ENCODE measurements around the gene FADS3. TPM values are rescaled to one million over a fixed set of nuclear protein-coding genes. Genes with fewer than 3 reads are reported as not detected.

FADS3 gene
- total and polyA plus RNA-seq, 2 donors (not counting 3 experiments of a cell fraction or from before 2014, with no cell fraction given): 216 to 346 TPM

DNA sequence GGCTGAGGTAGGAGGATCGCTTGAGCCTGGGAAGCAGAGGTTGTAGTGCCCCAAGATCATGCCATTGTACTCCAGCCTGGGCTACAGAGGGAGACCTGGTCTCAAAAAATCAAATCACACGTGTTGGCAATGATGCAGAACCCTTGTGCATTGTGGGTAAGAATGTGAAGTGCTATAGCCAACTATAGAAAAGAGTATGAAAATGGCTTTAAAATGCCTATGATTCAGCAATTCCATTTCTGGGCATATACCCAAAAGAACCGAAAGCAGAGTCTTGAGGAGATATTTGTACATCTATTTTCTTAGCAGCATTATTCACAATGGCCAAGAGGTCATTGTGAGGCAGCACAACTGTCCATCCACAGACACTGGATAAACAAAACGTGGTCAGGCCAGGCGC lies 2.6 kb upstream of the FADS3 start:
- peaks cover 17% of the 10 kb centered on the region for H3K79me2 ChIP-seq (ENCODE audit: control insufficient read depth, insufficient read depth, low read length)
- dilution Hi-C loops (cut with MboI; ENCODE audit: extremely low pct_ligation_motif_present, low sequenced_read_pairs) (no loop called here), intact Hi-C loops (cut with micrococcal nuclease) (no loop called here)
- no peak overlapping the region for H3K9ac ChIP-seq (replicated peaks; ENCODE audit: extremely low read depth, insufficient read depth, low read length)
- no peaks in the 10 kb centered on the region for H3K9me3 ChIP-seq (replicated peaks; ENCODE audit: control insufficient read depth, insufficient read depth, low read length)
- no peak for TF ChIP-seq MYC (IDR thresholded peaks at IDR 0.05; ENCODE audit: low read depth, low read length)
- no peak for TF ChIP-seq GATA2 (IDR thresholded peaks at IDR 0.05; ENCODE audit: insufficient read depth, insufficient read length, low read depth, low read length)
- no peak for TF ChIP-seq POLR2A (IDR thresholded peaks at IDR 0.05; ENCODE audit: low read depth, low read length)
- TF ChIP-seq, protein P1, sequence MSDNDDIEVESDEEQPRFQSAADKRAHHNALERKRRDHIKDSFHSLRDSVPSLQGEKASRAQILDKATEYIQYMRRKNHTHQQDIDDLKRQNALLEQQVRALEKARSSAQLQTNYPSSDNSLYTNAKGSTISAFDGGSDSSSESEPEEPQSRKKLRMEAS (IDR thresholded peaks at IDR 0.05; ENCODE audit: insufficient read depth, insufficient read length): no peak
- no peak for TF ChIP-seq EZH2 (IDR thresholded peaks at IDR 0.05; ENCODE audit: borderline replicate concordance, low read depth, low read length, severe bottlenecking)
- TF ChIP-seq JUN (IDR thresholded peaks at IDR 0.05; ENCODE audit: borderline replicate concordance, insufficient read depth, insufficient read length, low read depth): no peak
- TF ChIP-seq, protein P2, sequence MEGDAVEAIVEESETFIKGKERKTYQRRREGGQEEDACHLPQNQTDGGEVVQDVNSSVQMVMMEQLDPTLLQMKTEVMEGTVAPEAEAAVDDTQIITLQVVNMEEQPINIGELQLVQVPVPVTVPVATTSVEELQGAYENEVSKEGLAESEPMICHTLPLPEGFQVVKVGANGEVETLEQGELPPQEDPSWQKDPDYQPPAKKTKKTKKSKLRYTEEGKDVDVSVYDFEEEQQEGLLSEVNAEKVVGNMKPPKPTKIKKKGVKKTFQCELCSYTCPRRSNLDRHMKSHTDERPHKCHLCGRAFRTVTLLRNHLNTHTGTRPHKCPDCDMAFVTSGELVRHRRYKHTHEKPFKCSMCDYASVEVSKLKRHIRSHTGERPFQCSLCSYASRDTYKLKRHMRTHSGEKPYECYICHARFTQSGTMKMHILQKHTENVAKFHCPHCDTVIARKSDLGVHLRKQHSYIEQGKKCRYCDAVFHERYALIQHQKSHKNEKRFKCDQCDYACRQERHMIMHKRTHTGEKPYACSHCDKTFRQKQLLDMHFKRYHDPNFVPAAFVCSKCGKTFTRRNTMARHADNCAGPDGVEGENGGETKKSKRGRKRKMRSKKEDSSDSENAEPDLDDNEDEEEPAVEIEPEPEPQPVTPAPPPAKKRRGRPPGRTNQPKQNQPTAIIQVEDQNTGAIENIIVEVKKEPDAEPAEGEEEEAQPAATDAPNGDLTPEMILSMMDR (IDR thresholded peaks at IDR 0.05; ENCODE audit: extremely low read depth in 1 of 2, insufficient read depth in 1 of 2, low read depth in 1 of 2, low read length in 2 of 2): no peak
- no peak for TF ChIP-seq FOS (IDR thresholded peaks at IDR 0.05; ENCODE audit: borderline replicate concordance, insufficient read depth, low read length)
- TF ChIP-seq POLR2AphosphoS5 (IDR thresholded peaks at IDR 0.05; ENCODE audit: insufficient read depth, low read depth, low read length): no peak
- no peaks in the 10 kb centered on the region for H4K20me1 ChIP-seq (replicated peaks; ENCODE audit: control insufficient read depth, extremely low read depth, insufficient read depth, low read length)
- no peaks in the 10 kb centered on the region for H3K9me1 ChIP-seq (replicated peaks; ENCODE audit: control insufficient read depth, extremely low read depth, insufficient read depth, low read length)
- POLR2A ChIA-PET: no interaction called here
- no peak overlapping the region for H3K4me2 ChIP-seq (ENCODE audit: insufficient read depth, low read length)
- no peaks in the 10 kb centered on the region for H3K27me3 ChIP-seq (ENCODE audit: control insufficient read depth in 2 of 2, insufficient read depth in 2 of 2, low read length in 2 of 2)
- no peak overlapping the region for H3K27ac ChIP-seq (ENCODE audit: insufficient read depth, low read depth, low read length)
- no TSS peak for BruUV-seq (replicated peaks)
- FAIRE-seq: no peak
- H2AFZ ChIP-seq (ENCODE audit: low read depth, low read length): no peak overlapping the region
- CTCF ChIA-PET: interaction anchor here (1.5 to 2.3 kb wide), 3 partner anchors 22 to 214 kb away, joined by 3 to 13 read pairs (median 12); no protein-coding TSS in a partner anchor
- H3K4me1 ChIP-seq (ENCODE audit: control insufficient read depth, extremely low read depth, insufficient read depth, low read length): peaks cover 14% of the 10 kb centered on the region
- H3K36me3 ChIP-seq (ENCODE audit: control insufficient read depth in 2 of 2, extremely low read depth in 1 of 2, insufficient read depth in 2 of 2, low read length in 2 of 2): no peaks in the 10 kb centered on the region
- DNase-seq (ENCODE audit: low read depth, low spot score): peak; percentile 51
- no peak overlapping the region for H3K4me3 ChIP-seq (replicated peaks in 1 of 3; ENCODE audit: insufficient read depth in 1 of 3, low read depth in 1 of 3, low read length in 3 of 3)
